ENCODE results near the gene DNAH14.
A peak's percentile ranks its signal among the peaks of the same experiment; 100 is the strongest.
"Not testable (repeated sequence)": the region's sequence is repeated elsewhere in the genome, so short reads cannot be mapped to it uniquely, and the experiment has no call there.

The DNAH14 gene

DNA sequence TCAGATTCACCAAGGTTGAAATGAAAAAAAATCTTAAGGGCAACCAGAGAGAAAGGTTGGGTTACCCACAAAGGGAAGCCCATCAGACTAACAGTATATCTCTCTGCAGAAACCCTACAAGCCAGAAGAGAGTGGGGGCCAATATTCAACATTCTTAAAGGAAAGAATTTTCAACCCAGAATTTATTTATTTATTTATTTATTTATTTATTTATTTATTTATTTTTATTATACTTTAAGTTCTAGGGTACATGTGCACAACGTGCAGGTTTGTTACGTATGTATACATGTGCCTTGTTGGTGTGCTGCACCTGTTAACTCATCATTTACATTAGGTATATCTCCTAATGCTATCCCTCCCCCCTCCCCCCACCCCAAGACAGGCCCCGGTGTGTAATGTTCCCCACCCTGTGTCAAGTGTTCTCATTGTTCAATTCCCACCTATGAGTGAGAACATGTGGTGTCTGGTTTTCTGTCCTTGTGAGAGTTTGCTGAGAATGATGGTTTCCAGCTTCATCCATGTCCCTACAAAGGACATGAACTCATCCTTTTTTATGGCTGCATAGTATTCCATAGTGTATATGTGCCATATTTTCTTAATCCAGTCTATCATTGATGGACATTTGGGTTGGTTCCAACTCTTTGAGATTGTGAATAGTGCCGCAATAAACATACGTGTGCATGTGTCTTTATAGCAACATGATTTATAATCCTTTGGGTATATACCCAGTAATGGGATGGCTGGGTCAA lies 282.4 kb downstream of the DNAH14 start:
- in situ Hi-C loops (cut with MboI; ENCODE audit: low pct_unique_long_range_greater_than_20kb, low sequenced_read_pairs); DNase-seq: not testable (repeated sequence)

DNA sequence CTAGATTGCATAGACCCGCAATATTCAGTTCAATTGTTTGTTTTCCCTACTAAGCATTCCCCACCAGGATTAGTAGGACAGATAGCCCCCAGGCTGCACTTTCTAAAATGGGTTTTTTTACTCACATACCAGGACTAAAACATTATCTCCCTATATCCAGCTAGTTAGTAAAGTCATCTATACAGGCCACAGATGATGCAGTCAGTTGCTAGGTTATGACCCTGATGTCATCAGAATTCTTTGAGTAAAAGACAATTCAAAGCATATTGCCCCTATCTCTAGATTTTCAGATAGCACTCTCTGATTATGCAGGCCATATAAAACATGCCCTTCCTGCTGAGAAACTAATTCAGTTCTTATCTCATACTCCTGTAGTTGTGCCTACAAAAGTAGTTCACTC lies 294.8 kb downstream of the DNAH14 start:
- in situ Hi-C loops (cut with MboI; ENCODE audit: low pct_unique_long_range_greater_than_20kb, low sequenced_read_pairs): no loop called here
- no peak for DNase-seq

DNA sequence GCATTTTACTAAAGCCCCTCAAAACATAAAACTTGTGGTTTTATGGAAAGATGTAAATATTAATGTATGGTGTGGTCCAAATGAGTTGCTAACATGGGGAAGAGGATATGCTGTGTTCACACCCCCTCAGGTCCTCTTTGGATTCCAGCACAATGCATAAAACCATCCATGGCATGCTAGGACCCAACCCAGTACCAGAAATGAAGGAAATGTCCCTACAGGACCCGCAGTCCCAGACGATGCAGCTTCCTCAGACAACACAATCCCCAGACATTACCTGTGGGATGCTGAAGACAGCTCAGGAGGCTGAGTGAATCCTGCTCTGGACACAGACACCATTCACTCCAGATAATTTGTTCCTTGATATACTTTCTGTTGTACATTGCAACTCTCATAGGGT lies 296.2 kb downstream of the DNAH14 start:
- DNase-seq: no peak
- in situ Hi-C loops (cut with MboI; ENCODE audit: low pct_unique_long_range_greater_than_20kb, low sequenced_read_pairs): no loop called here

DNA sequence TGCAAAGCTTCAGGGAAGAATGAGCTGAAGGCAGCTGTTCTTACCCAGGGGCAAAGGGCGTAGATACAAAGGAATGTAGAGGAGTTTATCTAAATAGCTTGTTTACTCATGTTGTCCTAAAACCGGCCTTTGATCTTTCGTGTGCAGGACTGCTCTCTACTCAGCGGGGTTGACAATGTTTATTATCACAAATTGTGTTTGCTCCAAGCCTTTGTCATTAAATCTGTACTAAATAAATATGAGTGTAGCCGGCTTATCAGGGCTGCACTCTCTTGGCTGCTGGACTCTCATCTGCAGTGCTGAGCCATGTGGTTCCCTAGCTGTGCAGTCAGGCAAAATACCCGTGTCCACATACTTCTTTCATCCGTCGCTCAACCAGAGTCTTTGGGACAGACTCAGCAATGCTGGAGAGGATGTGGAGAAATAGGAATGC lies 299.4 kb downstream of the DNAH14 start:
- in situ Hi-C loops (cut with MboI; ENCODE audit: low pct_unique_long_range_greater_than_20kb, low sequenced_read_pairs): no loop called here
- DNase-seq: no peak

DNA sequence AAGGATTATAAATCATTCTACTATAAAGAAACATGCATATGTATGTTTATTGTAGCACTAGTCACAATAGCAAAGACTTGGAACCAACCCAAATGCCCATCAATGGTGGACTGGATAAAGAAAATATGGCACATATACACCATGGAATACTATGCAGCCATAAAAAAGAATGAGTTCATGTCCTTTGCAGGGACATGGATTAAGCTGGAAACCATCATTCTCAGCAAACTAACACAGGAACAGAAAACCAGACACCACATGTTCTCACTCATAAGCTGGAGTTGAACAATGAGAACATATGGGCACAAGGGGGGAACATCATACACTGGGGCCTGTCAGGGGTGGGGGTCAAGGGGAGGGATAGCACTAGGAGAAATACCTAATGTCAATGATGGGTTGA lies 300.0 kb downstream of the DNAH14 start:
- in situ Hi-C loops (cut with MboI; ENCODE audit: low pct_unique_long_range_greater_than_20kb, low sequenced_read_pairs); DNase-seq: not testable (repeated sequence)

DNA sequence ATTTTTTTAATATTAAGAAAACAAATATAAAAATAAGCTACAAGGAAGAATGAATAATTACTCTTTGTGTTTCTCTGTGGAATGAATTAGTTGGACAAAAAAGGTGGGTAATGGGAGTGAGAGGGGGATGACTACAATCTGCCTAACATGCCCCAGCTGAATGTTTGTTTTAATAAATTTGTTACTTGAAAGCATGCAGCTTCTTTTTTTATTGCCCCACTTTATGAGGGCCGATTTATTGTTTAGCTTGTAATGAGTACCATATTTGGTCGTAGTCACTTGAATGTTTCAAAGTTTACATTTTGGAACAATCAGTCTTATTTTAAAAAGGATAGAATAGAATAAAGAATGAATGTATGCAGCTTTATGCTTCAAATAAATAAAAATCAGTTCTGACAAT lies 301.0 kb downstream of the DNAH14 start:
- DNase-seq: no peak

DNA sequence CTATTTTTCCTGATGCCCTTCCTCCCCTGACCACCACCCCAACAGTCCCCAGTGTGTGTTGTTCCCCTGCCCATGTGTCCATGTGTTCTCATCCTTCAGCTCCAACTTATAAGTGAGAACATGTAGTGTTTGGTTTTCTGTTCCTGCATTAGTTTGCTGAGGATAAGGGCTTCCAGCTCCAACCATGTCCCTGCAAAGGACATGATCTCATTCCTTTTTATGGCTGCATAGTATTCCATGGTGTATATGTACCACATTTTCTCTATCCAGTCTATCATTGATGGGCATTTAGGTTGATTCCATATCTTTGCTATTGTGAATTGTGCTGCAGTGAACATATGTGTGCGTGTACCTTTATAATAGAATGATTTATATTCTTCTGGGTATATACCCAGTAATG lies 303.5 kb downstream of the DNAH14 start:
- DNase-seq; in situ Hi-C loops (cut with MboI; ENCODE audit: low pct_unique_long_range_greater_than_20kb, low sequenced_read_pairs): not testable (repeated sequence)

More for the DNA sequence above, 301.0 kb downstream of the DNAH14 start:
- in situ Hi-C loops (cut with MboI; ENCODE audit: low pct_unique_long_range_greater_than_20kb, low sequenced_read_pairs): no loop called here

DNA sequence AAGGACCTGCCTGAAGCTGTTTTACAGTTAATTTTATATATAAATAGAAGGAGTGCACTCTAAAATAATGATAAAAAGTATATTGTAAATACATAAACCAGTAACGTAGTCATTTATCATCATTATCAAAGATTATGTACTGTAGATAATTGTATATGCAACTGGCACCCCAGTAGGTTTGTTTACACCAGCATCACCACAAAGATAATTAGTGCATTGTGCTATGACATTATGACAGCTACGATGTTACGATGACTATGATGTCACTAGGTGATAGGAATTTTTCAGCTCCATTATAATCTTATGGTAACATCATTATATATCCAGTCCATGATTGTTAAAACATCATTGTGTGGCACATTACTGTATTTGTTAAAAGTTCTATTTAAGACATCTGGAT lies 313.1 kb downstream of the DNAH14 start:
- no peak for DNase-seq
- in situ Hi-C loops (cut with MboI; ENCODE audit: low pct_unique_long_range_greater_than_20kb, low sequenced_read_pairs): no loop called here

DNA sequence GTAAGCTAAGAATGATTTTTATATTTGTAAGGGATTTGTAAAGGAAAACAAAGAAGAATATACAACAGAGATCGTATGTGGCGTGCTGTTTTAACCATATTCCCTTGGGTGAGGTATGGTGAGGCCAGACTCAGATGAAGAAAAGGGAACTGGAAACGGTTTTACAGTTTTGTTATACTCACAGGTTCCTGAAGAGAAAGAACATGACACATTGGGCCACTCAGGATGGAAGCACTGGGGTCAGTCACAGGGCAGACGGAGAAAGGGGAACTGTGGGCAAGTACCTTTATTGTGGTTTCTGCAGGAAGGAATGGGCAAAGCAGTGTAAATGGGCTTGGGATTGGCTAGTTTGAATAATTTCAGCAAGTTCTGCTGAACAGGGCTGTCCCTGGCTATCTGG lies 321.0 kb downstream of the DNAH14 start:
- in situ Hi-C loops (cut with MboI; ENCODE audit: low pct_unique_long_range_greater_than_20kb, low sequenced_read_pairs): no loop called here

DNA sequence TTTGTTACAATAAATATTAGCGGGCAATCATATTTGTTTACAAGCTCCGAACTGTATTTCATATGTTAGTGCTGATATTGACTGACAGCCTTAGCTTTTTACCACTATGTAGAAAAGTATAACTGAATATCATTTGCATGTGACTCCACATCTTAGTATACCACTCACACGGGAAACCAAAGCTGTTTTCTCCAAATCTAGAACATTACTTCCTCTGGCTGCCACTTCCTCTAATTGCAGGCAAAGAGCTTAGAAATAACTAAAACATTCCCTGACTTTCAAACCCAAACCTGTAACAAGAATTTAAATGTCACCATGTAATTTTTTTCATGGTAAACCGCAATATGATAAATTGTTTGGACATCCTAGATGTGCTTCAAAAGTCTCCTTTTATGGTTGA lies 323.7 kb downstream of the DNAH14 start:
- in situ Hi-C loops (cut with MboI; ENCODE audit: low pct_unique_long_range_greater_than_20kb, low sequenced_read_pairs): no loop called here
- DNase-seq: peak; percentile 47

More for the DNA sequence above, 321.0 kb downstream of the DNAH14 start:
- DNase-seq: peak; percentile 92

DNA sequence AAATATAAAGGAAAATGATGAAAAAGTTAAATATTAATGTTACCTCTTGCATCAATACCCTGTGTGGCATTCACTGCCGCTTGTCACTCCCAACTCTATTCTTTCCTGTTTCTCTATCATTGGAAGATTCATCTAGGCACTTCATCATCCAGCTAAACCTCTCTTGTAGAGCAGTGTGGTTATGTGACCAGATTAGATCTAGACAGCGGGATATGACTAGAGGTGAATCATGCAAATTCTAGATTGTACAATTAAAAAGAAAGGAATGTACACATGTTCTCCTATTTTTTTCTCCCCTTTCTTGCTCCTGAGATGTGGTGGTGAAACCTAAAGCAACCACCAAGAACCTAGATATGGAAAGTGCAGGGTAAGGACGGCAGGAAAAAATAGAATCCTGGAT lies 324.3 kb downstream of the DNAH14 start:
- DNase-seq: no peak
- in situ Hi-C loops (cut with MboI; ENCODE audit: low pct_unique_long_range_greater_than_20kb, low sequenced_read_pairs): no loop called here

DNA sequence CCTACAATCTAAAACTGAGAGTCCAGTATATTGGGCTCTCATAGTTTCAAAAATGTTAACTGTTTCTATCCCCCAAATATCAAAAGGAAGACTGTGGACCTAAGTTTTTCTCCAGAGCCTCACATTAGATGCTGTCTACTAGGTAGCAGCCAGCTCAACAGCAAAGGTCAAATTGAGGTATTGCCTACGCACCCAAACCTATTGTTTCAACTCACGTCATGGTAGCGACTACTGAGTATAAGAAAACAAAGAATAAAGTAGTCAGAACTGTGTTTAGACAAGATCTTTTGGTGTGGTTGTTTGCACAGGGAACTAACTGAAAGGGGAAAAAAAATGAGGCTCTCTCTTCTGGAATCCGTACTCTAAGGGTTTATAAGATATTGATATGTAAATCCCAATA lies 325.2 kb downstream of the DNAH14 start:
- in situ Hi-C loops (cut with MboI; ENCODE audit: low pct_unique_long_range_greater_than_20kb, low sequenced_read_pairs): no loop called here
- DNase-seq: no peak

DNA sequence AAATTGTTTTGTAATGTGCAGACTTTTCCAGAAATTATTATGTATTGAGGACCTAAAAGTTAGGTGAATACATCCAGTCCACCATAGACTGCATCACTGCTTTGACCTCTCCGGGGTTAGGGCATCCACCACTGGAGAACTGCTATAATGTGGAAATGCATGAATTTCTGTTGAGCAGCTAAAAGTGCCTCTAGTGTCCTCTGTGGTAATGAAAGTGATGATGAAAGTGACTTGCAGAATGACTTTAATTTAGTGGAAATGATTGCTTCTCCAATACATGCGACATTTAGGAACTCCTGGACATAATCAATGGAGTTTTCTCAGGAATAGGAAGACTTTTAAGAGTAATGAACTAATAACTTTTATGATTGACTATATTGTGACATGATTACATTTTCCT lies 327.6 kb downstream of the DNAH14 start:
- in situ Hi-C loops (cut with MboI; ENCODE audit: low pct_unique_long_range_greater_than_20kb, low sequenced_read_pairs): no loop called here
- DNase-seq: no peak

DNA sequence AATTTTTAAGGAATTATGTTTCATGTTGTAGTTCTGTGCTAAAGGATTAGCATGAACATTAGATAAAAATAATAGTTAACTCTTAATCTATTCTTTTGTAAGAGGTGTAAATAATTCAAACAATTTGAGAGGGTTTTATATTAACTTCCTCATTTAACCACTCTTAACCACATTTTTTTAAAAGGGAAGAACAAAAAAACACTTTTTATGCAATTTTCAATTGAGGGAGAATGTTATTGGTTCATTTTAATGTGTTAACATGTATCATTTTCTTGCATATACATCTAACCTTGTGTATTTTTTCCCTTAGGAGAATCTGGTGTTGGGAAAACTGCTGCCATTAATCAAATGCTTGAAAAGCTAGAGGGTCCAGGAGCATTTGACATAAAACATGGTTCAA lies 329.3 kb downstream of the DNAH14 start:
- in situ Hi-C loops (cut with MboI; ENCODE audit: low pct_unique_long_range_greater_than_20kb, low sequenced_read_pairs): no loop called here
- no peak for DNase-seq

DNA sequence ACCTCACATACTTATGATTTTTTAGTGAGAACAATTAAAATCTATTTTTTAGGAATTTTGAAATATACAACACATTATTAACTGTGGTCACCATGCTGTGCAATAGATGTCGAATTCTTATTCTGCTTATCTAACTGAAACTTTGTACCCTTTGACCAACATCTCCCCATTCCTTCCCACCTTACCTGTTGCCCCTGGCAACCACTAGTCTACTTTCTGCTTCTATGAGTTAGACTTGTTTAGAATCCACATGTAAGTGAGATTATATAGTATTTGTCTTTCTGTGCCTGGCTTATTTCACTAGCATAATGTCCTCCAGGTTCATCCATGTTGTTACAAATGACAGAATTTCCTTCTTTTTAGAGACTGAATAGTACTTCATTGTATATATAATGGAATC lies 330.1 kb downstream of the DNAH14 start:
- in situ Hi-C loops (cut with MboI; ENCODE audit: low pct_unique_long_range_greater_than_20kb, low sequenced_read_pairs): no loop called here
- DNase-seq: no peak

DNA sequence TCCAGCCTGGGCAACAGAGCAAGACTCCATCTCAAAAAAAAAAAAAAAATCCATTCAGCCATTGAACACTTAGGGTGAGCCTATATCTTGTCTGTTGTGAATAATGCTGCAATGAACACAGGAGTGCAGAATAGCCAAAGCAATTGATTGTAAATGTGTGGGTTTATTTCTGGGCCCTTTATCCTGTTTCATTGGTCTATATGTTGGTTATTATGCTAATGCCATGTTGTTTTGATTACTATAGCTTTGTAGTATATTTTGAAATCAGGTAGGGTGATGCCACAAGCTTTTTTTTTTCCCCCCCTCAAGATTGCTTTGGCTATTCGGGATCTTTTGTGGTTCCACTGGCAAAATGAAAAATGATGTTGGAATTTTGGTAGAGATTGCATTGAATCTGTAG lies 330.8 kb downstream of the DNAH14 start:
- DNase-seq: no peak
- in situ Hi-C loops (cut with MboI; ENCODE audit: low pct_unique_long_range_greater_than_20kb, low sequenced_read_pairs): no loop called here

DNA sequence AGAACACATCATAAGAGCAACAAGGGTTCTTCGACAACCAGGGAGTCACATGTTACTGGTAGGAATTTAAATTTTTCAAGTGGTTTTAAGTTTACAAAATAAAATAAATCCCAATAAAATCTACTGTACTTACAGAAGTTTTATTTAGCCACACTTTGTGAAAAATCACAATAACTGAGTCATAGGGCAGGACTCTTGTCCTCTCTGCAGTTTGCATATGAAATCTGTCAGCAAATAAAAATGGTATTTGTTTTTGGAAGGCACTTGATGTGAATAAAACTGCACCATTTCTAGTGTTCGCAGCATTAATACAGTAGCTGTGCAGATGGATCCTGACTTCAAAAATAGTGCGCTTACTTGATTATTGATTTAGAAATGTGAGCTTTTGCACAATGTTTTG lies 348.0 kb downstream of the DNAH14 start:
- in situ Hi-C loops (cut with MboI; ENCODE audit: low pct_unique_long_range_greater_than_20kb, low sequenced_read_pairs): no loop called here
- no peak for DNase-seq

DNA sequence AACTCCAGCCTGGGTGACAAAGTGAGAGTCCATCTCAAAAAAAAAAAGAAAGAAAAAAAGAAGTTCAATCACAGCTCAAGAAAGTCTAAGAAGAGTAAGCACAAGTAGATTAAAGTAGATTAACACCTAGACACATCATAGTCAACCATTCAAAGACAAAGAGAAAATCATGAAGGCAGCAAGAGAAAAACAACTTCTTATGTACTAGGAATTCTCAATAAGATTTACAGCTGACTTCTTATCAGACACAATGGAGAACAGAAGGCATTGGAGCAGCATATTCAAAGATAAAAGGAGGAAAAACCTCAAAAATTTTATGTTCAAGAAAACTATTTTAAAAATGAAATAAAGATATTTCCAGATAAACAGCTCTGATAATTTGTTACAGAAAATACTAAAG lies 351.1 kb downstream of the DNAH14 start:
- in situ Hi-C loops (cut with MboI; ENCODE audit: low pct_unique_long_range_greater_than_20kb, low sequenced_read_pairs): no loop called here
- DNase-seq: no peak

DNA sequence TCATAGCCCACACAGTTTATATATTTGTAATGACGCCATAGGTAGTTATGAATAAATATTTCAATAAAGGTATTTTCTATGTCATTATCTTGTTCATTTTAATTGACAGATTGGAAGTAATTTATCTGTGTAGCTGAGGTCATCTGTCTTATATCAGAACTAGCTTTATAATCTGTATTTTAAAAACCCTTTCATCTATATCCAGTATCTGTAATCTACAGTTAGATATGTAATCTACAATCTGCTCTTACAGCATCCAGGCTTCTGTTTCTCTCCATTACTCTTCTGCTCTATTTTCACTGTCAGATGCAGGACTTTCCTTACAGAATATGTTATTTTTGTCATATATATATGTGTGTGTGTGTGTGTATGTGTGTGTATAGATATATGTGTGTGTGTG lies 360.8 kb downstream of the DNAH14 start:
- no peak for DNase-seq
- in situ Hi-C loops (cut with MboI; ENCODE audit: low pct_unique_long_range_greater_than_20kb, low sequenced_read_pairs): no loop called here

DNA sequence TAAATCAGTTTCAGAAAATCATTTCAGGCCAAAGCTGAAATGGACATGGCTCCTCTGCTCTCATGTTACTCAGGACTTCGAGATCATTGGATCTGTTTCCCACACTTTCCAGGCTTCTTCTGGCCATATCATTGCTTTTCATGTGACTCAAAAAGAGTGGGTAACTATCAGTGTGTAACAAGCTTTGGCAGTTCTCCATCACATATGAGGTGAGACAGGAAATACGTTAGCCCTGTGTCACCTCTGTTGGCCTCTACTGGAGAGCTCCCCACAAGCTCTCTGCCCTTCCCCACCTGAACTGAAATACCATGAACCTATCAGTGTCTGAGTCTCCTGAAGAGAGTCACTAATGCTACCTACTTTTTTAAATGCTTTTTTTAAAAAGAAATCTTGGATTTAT lies 370.1 kb downstream of the DNAH14 start:
- DNase-seq: no peak
- in situ Hi-C loops (cut with MboI; ENCODE audit: low pct_unique_long_range_greater_than_20kb, low sequenced_read_pairs): no loop called here

DNA sequence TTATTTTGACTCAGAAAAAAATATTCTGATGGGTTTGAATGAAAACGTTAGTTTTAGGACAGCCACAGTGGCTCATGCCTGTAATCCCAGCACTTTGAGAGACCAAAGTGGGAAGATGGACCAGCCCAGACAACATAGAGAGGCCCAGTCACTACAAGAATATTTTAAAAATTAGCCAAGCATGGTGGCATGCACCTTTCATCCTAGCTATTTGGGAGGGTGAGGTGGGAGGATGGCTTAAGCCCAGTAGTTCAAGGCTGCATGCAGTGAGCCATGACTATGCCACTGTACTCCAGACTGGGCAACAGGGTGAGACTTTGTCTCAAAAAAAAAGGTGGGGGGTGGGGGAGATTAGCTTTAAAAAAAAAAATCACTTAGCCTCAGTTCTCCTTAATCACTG lies 370.9 kb downstream of the DNAH14 start:
- no peak for DNase-seq
- in situ Hi-C loops (cut with MboI; ENCODE audit: low pct_unique_long_range_greater_than_20kb, low sequenced_read_pairs): no loop called here

All from KBM-7 (cell line).